Suprapubic skin (tissue), 4 donors: ENCODE measurements around the gene PGM2L1. TPM values are rescaled to one million over a fixed set of nuclear protein-coding genes. Genes with fewer than 3 reads are reported as not detected.

Experiments
- DNase-seq, 2 donors: peaks; one replicate each; pipeline ENCODE4 v3.0.0-alpha.2; 2019; ENCODE audit warnings: low spot score in 2 of 2
- H3K27ac ChIP-seq: fragments of 200-600 bp; sonication (generic); one replicate; pipeline ENCODE4 v1.5.1; 2019
- H3K27me3 ChIP-seq: fragments of 200-600 bp; sonication (generic); one replicate; pipeline ENCODE4 v1.5.1; 2019
- H3K36me3 ChIP-seq: fragments of 200-600 bp; sonication (generic); one replicate; pipeline ENCODE4 v1.5.1; 2019
- H3K4me1 ChIP-seq: fragments of 200-600 bp; sonication (generic); one replicate; pipeline ENCODE4 v1.5.1; 2019
- H3K4me3 ChIP-seq: fragments of 200-600 bp; sonication (generic); one replicate; pipeline ENCODE4 v1.5.1; 2019; ENCODE audit warnings: mild to moderate bottlenecking
- H3K9me3 ChIP-seq: fragments of 200-600 bp; sonication (generic); one replicate; pipeline ENCODE4 v1.5.1; 2019
- EP300 ChIP-seq: sonication (generic); formaldehyde crosslinking; IDR thresholded peaks from one replicate; pipeline ENCODE4 v1.6.1; 2017; ENCODE audit warnings: antibody characterized with exemption
- POLR2A ChIP-seq, 2 donors: fragments of 450-650 bp; IDR thresholded peaks; one replicate each; pipeline ENCODE4 v1.6.1; 2017; ENCODE audit warnings: antibody characterized with exemption in 2 of 2, mild to moderate bottlenecking in 2 of 2, moderate library complexity in 2 of 2
- POLR2AphosphoS5 ChIP-seq, 3 donors: sonication (generic); formaldehyde crosslinking; IDR thresholded peaks; one replicate each; pipeline ENCODE4 v1.6.1; 2017; ENCODE audit warnings: antibody characterized with exemption in 3 of 3
- WGBS: methylation state at CpG from one replicate; pipeline ENCODE4 v1.1.5; 2018; 5-methylcytosine and 5-hydroxymethylcytosine counted together
- total RNA-seq, 4 donors: library from RNA; depleted of rRNA; stranded (reverse); fragments of >200 nt; gene quantifications; one replicate each; pipeline ENCODE4 v1.1.0, GENCODE V29; 2016
- TF ChIP-seq, protein P1 (sequence below), 2 donors: fragments of 200-600 bp in 1 of 2; fragments of 450-650 bp in 1 of 2; sonication (generic) in 1 of 2; IDR thresholded peaks; one replicate each; pipeline ENCODE4 v1.5.1; 2016 to 2019; ENCODE audit warnings: antibody characterized with exemption in 2 of 2, mild to moderate bottlenecking in 1 of 2, moderate library complexity in 1 of 2

PGM2L1 gene
- total RNA-seq, 4 donors from 2014 or later: 0.91 to 3.9 (median 2.0) TPM

GRCh38 chr11:74355626-74356025 lies 42.6 kb downstream of the PGM2L1 start:
- Histone ChIP-seq H3K4me1 (no peaks in the 10 kb centered on the region), H3K27ac (no peak overlapping the region), H3K4me3 (no peak overlapping the region), H3K9me3 (no peaks in the 10 kb centered on the region), H3K27me3 (no peaks in the 10 kb centered on the region), H3K36me3 (peaks cover 13% of the 10 kb centered on the region)
- DNase-seq: no peak
- WGBS: 78% methylated on average over 2 of the region's 2 CpGs
- no peak for TF ChIP-seq EP300
- TF ChIP-seq POLR2AphosphoS5 (IDR thresholded peaks at IDR 0.05): no peak
- TF ChIP-seq, protein P1, sequence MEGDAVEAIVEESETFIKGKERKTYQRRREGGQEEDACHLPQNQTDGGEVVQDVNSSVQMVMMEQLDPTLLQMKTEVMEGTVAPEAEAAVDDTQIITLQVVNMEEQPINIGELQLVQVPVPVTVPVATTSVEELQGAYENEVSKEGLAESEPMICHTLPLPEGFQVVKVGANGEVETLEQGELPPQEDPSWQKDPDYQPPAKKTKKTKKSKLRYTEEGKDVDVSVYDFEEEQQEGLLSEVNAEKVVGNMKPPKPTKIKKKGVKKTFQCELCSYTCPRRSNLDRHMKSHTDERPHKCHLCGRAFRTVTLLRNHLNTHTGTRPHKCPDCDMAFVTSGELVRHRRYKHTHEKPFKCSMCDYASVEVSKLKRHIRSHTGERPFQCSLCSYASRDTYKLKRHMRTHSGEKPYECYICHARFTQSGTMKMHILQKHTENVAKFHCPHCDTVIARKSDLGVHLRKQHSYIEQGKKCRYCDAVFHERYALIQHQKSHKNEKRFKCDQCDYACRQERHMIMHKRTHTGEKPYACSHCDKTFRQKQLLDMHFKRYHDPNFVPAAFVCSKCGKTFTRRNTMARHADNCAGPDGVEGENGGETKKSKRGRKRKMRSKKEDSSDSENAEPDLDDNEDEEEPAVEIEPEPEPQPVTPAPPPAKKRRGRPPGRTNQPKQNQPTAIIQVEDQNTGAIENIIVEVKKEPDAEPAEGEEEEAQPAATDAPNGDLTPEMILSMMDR (IDR thresholded peaks at IDR 0.05): no peak
- no peak for TF ChIP-seq POLR2A (IDR thresholded peaks at IDR 0.05)

GRCh38 chr11:74354036-74354435 lies 44.2 kb downstream of the PGM2L1 start:
- H3K27ac ChIP-seq: no peak overlapping the region
- H3K36me3 ChIP-seq: peaks cover 5% of the 10 kb centered on the region
- no peak overlapping the region for H3K4me3 ChIP-seq
- H3K9me3 ChIP-seq: no peaks in the 10 kb centered on the region
- H3K27me3 ChIP-seq: no peaks in the 10 kb centered on the region
- no peak for TF ChIP-seq POLR2A (IDR thresholded peaks at IDR 0.05)
- no peak for TF ChIP-seq POLR2AphosphoS5 (IDR thresholded peaks at IDR 0.05)
- TF ChIP-seq EP300: no peak
- TF ChIP-seq, protein P1 (IDR thresholded peaks at IDR 0.05): no peak
- WGBS: 62% methylated on average over 3 of the region's 3 CpGs
- H3K4me1 ChIP-seq: no peaks in the 10 kb centered on the region
- DNase-seq: no peak

DNA sequence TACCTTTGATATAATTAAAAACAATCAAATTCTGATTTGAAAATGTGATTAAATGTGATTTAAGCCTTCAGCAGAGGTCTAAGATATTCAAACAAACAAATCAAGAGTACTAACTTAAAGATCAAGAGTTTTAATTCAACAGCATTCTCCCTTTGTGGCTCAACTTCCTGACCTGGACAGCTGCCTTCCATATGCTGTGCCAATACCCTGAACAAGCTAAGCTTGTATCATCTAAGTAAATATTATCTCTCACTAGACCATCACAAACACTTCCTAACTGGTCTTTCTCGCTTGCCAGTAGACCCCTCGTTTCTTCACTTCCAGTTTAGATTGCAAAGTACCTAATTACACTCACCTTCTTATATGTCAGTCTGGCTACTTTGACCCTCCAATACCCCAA lies 50.9 kb downstream of the PGM2L1 start:
- H3K9me3 ChIP-seq: no peaks in the 10 kb centered on the region
- H3K36me3 ChIP-seq: no peaks in the 10 kb centered on the region
- no peak overlapping the region for H3K27ac ChIP-seq
- H3K4me1 ChIP-seq: no peaks in the 10 kb centered on the region
- no peak for DNase-seq
- 72% methylated on average over 2 of the region's 2 CpGs for WGBS
- H3K4me3 ChIP-seq: no peak overlapping the region
- TF ChIP-seq, protein P1 (IDR thresholded peaks at IDR 0.05): no peak
- TF ChIP-seq EP300 (no peak), POLR2A (IDR thresholded peaks at IDR 0.05) (no peak), POLR2AphosphoS5 (IDR thresholded peaks at IDR 0.05) (no peak)
- no peaks in the 10 kb centered on the region for H3K27me3 ChIP-seq

DNA sequence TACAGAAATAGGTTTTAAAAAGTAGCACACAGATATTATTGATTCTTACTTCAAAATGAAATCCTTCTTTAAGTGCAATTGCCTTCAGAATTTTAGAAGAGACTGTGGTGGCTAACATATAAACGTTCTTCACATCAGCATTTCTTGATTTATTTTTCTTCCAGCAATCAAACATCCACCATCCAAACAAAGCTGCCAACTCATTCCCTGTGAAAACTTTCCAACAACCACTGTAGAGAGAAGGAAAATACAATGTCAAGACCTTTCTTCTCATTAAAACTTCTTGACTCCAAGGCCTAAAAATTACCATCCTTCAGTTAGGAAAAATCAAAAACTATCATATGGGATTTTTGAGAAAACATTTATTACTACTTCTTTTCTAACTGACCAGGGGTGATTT lies 52.8 kb downstream of the PGM2L1 start:
- Histone ChIP-seq H3K27me3 (no peaks in the 10 kb centered on the region), H3K9me3 (no peaks in the 10 kb centered on the region), H3K36me3 (no peaks in the 10 kb centered on the region), H3K4me3 (no peak overlapping the region), H3K4me1 (no peaks in the 10 kb centered on the region), H3K27ac (no peak overlapping the region)
- 40% methylated on average over 1 of the region's 1 CpG for WGBS
- DNase-seq: no peak
- TF ChIP-seq POLR2AphosphoS5 (IDR thresholded peaks at IDR 0.05) (no peak), EP300 (no peak), POLR2A (IDR thresholded peaks at IDR 0.05) (no peak)
- TF ChIP-seq, protein P1 (IDR thresholded peaks at IDR 0.05): no peak

- H3K27me3 ChIP-seq: no peaks in the 10 kb centered on the region
- no peak overlapping the region for H3K4me3 ChIP-seq
- no peaks in the 10 kb centered on the region for H3K4me1 ChIP-seq
- H3K9me3 ChIP-seq: no peaks in the 10 kb centered on the region
- H3K36me3 ChIP-seq: peaks cover 6% of the 10 kb centered on the region
- no peak overlapping the region for H3K27ac ChIP-seq
- DNase-seq: no peak
- 67% methylated on average over 1 of the region's 1 CpG for WGBS
- no peak for TF ChIP-seq POLR2AphosphoS5 (IDR thresholded peaks at IDR 0.05)
- no peak for TF ChIP-seq POLR2A (IDR thresholded peaks at IDR 0.05)
- no peak for TF ChIP-seq EP300
- TF ChIP-seq, protein P1 (IDR thresholded peaks at IDR 0.05): no peak
These were observed 56.3 kb downstream of the PGM2L1 start for GRCh38 chr11:74341921-74342320.
